DMS 273 (cell line): ENCODE results near the gene HEPACAM.

Experiments
- DNase-seq: peaks from one replicate; lab custom pipeline; 2025; ENCODE audit not compliant: unreplicated experiment; lab: John Stamatoyannopoulos, UW

HEPACAM gene

GRCh38 chr11:124886978-124887666, 48.7 kb downstream of the HEPACAM start:
- DNase-seq, result no peak

GRCh38 chr11:124886476-124886875, 49.4 kb downstream of the HEPACAM start:
- no peak for DNase-seq

- no peak for DNase-seq
These were observed 50.9 kb downstream of the HEPACAM start for GRCh38 chr11:124884869-124885479.

GRCh38 chr11:124884340-124884739, 51.5 kb downstream of the HEPACAM start:
- no peak for DNase-seq

GRCh38 chr11:124882339-124883071, 53.3 kb downstream of the HEPACAM start:
- peak; percentile 54 for DNase-seq

GRCh38 chr11:124880958-124881357, 54.9 kb downstream of the HEPACAM start:
- DNase-seq, result no peak

GRCh38 chr11:124880290-124880611, 55.6 kb downstream of the HEPACAM start:
- no peak for DNase-seq

GRCh38 chr11:124879493-124880289, 56.2 kb downstream of the HEPACAM start:
- DNase-seq, result no peak

GRCh38 chr11:124878759-124879492, 56.9 kb downstream of the HEPACAM start:
- DNase-seq, result no peak

GRCh38 chr11:124877910-124878758, 57.7 kb downstream of the HEPACAM start:
- no peak for DNase-seq

GRCh38 chr11:124877631-124877909, 58.3 kb downstream of the HEPACAM start:
- no peak for DNase-seq

GRCh38 chr11:124876818-124877630, 58.8 kb downstream of the HEPACAM start:
- no peak for DNase-seq

- DNase-seq, result peak; percentile 94
These were observed 59.7 kb downstream of the HEPACAM start for GRCh38 chr11:124875943-124876817.

GRCh38 chr11:124875401-124875800, 60.4 kb downstream of the HEPACAM start:
- DNase-seq, result no peak

- no peak for DNase-seq
These were observed 61.1 kb downstream of the HEPACAM start for GRCh38 chr11:124874571-124875255.

- DNase-seq, result peak; percentile 75
These were observed 61.9 kb downstream of the HEPACAM start for GRCh38 chr11:124873951-124874350.

GRCh38 chr11:124872741-124873140, 63.1 kb downstream of the HEPACAM start:
- DNase-seq, result no peak

GRCh38 chr11:124872280-124872679, 63.6 kb downstream of the HEPACAM start:
- DNase-seq, result no peak
